Posterior cingulate gyrus (tissue), 11 donors: Measurements from ENCODE around the gene EPC2.
"Not testable (repeated sequence)": the region's sequence is repeated elsewhere in the genome, so short reads cannot be mapped to it uniquely, and the experiment has no call there.

Experiments
- DNase-seq, 10 donors: peaks; one replicate each; pipeline versions ENCODE4 v3.0.0 to v3.0.0-alpha.2; 2020 to 2021; ENCODE audit warnings: mixed read lengths in 3 of 10
- intact Hi-C: fragments of 100-400 bp; cut with DNase I; formaldehyde crosslinking; loops from one replicate; pipeline ENCODE4 v1.15.1; 2023

The EPC2 gene

DNA sequence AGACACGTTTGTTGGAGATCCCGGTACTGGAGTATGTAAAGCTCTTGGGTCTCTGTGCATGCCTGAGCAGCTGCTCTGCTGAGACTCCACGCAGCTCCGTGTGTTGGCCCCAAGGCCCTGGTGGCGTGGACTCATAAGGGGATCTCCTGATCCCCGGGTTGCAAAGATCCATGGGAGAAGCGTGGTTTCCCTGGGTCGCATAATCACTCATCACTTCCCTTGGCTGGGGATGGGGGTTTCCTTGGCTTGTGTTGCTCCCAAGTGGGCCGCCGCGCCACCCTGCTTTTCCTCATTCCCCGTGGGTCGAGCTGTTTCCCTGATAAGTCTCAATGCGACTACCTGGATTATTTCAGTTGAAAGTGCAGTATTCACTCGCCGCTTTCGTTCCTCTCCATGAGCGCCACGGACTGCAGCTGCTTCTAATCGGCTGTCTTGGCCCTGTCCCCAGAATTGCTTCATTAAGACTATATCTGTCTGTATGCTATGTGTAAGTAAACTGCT, 76.0 kb downstream of the EPC2 start:
- intact Hi-C loops = no loop called here
- peak in 7 of 10 donors; percentile 14 to 89 (median 35) for DNase-seq

DNA sequence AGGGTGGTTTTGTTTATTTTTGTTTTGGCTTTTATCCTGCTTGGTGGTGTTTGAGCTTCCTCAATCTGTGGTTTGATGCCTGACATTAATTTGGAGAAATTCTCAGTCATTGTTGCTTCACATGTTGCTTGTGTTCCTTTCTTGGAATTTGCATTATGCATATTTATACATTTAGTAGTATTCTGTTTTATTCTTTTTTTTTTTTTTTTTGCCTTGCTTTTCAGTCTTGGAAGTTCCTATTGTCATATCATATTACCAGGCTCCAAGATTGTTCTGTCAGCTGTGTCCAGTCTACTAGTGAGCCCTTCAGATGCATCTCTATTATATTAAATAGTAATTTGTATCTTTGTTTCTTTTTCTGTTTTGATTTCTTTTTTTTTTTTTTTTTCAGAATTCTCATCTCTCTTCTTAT, 77.0 kb downstream of the EPC2 start:
- intact Hi-C loops = no loop called here
- no peak for DNase-seq

DNA sequence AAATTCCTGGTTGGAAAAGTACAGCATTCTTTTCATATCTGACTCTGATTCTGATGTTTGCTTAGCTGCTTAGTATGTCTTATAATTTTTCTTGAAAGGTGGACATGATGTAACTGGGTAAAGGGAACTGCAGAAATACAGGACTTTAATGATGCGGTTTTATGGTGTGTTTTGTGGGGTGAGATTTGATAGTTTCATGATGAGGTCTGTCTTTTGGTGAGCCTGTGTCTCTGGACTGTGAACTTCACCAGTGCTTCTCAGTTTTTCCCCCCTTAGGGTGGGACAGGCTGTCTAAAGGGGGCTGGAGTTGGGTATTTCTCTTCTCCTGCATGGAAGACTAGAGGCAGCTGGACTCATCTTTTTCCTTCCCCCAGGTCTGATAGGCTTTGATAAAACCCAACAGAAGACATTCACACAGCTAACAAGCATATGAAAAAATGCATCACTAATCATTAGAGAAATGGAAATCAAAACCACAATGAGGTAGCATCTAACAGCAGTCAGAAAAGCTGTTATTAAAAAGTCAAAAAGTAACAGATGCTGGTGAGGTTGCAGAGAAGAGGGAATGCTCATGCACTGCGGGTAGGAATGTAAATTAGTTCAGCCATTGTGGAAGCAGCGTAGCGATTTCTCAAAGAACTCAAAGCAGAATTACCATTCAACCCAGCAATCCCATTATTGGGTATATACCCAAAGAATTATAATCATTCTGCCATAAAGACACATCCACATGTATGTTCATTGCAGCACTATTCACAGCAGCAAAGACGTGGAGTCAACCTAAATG, 77.6 kb downstream of the EPC2 start:
- intact Hi-C loops = no loop called here
- DNase-seq = no peak

DNA sequence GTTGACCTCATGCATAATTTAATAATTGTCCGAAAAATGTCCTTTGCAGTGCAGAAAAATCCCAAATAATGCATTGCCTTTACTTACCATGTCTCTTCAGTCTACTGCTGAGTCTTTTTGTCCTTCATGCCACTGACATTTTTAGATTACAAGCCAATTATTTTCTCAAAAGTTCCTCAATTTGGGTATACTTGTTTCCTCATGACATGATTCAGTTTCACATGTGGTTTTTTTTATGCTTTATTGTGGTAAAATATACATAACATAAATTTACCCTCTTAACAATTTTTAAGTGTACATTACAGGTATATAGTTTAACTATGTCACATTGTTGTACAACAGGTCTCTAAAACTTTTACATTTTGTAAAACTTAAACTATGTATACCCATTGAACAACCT, 81.0 kb downstream of the EPC2 start:
- DNase-seq = no peak
- intact Hi-C loops = no loop called here

DNA sequence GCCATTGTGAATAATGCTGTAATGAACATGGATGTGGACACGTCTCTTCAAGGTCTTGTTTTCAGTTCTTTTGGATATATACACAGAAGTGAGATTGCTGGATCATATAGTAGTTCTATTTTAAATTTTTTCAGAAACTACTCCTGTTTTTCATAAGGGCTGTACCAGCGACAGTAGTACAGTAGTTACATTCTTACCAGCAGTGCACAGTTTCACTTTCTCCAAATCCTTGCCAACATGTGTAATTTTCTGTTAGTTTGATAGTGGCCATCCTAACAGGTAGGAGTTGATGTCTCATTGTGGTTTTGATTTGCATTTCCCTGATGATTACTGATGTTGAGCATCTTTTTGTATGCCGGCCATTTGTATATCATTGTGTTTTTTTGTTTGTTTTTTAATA, 81.7 kb downstream of the EPC2 start:
- intact Hi-C loops = no loop called here
- no peak for DNase-seq

DNA sequence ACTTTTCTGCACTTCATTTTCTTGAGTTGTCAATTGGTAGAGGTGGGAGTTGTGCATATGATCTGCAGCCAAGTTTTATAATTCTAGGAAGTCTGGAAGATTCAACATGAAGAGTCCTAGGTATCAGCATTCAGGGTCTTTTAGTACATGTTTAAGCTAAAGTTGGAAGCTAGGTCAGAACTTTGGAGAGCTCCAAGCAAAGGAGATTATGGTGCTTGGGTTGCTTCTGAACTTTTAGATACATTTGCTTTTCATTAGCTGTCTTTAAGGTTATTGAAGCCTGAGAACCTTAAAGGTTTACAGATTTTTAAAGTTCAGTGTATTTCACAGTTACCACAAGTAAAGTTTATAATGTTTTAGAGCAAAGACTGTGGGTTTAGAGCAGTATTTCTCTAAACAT, 85.5 kb downstream of the EPC2 start:
- no peak for DNase-seq
- intact Hi-C loops = no loop called here

DNA sequence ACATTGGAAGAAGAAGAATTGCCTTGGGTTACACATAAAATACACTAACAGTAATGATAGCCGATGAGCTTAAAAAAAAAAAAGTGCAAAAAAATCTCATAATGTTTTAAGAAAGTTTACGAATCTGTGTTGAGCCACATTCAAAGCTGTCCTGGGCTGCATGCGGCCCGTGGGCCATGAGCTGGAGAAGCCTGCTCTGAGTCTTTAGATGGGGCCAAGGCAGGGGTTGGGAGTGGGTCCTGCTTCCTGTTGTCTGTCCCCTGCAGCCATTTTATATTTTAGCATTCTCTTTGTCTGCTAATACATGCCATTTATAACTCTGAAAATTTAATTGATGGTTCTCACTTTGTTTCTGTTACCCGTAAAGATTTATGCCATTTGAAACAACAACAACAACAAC, 93.2 kb downstream of the EPC2 start:
- DNase-seq = no peak
- intact Hi-C loops = no loop called here

DNA sequence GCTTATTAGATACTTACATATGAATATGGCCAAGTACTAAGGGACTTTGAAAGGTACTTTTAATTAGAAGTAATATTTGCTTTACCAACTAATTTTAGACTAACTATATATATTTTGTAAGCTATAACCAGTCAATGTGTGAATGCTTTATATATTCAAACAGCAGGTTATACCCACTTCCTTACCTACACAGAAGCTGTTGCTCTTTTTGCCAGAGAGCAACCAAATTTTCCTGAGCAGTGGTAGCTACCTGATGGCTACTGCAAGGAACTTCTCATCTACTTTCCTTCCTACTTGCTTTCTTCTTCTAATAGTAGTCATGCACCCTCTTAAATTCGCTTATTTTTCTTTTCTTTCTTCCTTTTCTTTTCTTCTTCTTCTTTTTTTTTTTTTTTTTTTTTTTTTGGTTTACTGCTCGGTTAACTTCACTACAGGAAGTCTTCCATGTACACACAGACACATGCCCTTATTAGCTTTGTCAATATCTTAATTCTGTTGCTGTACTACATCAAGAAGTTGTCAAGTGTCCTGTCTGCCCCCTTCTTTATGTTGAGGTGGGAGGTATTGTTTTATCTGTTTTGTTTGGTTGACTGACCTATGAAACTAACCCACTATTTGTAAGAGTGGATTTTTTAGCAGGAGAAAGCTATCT, 95.0 kb downstream of the EPC2 start:
- intact Hi-C loops = no loop called here
- DNase-seq = no peak

DNA sequence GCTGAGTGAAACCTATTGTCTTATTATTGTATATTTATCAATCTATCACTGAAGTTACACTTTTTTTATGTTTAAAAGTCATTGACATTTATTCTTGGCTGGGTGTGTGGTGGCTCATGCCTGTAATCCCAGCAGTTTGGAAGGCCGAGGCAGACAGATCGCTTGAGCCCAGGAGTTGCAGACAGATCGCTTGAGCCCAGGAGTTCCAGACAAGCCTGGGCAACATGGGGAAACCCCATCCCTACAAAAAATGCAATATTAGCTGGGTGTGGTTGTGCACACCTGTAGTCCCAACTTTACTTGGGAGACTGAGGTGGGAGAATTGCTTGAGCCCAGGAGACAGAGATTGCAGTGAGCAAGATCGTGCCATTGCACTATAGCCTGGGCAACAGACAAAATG, 97.8 kb downstream of the EPC2 start:
- intact Hi-C loops = no loop called here
- no peak for DNase-seq

DNA sequence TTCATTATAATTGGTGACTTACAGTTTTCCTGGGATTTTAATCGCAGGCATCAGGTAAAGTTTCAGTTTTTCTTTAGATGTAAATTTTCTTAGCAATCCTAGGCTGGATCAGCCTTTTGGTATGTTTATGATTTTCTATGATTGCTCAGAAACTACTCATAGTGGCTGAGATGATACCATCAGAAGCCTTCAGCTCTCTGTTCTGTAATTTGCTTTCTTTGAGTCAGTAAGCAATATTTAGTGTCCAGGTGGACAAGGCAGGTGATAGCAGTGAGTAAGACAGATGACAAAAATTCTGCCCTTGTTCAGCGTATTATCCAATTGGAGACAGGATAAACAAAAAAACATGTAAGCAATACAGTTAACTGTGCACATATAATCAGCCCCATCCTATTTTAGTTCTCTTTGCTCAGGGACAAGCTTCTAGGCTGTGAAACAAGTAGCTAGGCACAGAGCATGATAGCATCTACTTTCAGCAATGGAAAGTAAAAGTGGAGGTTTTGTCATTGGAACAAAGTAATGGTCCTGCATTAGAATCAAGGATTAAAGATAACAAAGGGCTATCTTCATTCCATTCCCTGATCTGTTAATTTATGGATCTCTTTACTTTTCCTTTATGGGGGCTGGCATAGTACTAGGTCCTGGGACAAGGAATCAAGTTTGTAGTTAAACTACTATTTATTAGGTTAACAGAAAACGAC, 100.8 kb downstream of the EPC2 start:
- intact Hi-C loops = no loop called here
- no peak for DNase-seq

DNA sequence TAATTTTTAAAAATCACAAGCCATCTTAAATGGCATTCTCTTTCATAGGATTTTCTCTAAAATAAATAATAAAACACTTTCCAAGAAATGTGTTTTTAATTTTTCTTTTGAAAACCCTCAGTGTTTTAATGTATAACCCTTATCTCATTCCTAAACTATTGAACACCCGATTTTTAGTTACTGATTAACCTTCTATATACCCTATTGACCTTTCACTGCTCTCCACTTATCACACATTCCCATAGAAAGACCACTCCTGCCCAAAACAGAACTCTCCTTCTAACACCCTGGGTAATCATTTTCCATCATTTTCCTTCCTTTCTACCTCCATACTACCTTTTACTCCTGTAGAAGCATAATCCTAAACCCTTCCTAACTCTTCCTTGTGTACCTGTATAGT, 102.4 kb downstream of the EPC2 start:
- no peak for DNase-seq
- intact Hi-C loops = no loop called here

DNA sequence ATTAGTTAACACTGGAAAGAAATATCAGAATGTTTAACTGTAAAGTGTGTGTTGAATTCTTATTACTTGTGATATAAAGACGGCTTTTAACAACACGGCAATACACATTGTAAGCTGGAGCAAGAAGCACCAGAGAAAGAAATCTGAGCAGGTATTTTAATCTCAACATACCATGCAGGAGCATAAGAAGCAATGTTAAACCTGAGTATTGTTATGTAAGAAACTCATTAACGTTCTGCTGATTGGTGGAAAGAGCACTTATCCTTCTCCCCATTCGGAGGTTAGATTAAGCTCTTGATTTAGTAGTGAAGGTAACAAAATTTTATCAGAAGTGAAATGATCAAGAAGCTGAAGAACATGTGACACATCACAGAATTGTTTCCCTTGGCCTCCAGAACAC, 107.4 kb downstream of the EPC2 start:
- intact Hi-C loops = no loop called here
- no peak for DNase-seq

DNA sequence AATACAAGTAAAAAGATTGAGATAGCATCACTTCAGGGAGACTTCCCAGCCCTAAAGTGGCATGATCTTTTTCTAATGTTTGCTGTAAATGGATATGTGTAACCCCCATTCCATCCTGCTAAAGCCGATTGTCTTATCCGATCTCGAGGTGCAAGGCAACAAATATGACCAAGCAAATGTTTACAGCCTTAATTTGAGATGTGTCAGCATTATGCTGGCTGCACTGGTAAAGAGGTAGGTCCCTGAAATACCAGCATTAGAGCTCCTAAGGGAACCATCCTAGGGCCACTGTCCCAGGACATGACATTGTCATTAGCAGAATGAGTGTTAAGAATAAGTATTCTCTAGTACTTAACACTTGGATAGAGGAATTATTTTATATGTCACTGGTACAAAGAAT, 108.4 kb downstream of the EPC2 start:
- DNase-seq = no peak
- intact Hi-C loops = no loop called here

DNA sequence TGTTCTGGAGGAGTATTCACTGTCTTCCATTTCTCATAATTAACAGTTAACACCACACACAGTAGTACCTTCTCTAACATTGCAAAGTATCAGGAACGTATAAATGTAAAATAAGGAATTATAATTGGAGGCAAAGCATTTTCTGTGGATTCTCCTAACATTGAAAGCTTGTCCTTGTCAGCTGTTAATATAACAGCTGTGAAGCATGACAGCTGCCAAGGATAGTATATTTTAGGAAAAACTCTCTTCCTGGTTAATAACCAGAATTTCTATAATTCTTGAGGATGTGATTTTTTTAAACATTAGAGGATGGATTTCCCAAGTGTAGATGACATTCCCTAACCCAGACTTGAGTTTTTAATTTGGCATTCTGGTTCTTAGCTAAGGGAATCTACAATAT, 110.3 kb downstream of the EPC2 start:
- no peak for DNase-seq
- intact Hi-C loops = no loop called here

DNA sequence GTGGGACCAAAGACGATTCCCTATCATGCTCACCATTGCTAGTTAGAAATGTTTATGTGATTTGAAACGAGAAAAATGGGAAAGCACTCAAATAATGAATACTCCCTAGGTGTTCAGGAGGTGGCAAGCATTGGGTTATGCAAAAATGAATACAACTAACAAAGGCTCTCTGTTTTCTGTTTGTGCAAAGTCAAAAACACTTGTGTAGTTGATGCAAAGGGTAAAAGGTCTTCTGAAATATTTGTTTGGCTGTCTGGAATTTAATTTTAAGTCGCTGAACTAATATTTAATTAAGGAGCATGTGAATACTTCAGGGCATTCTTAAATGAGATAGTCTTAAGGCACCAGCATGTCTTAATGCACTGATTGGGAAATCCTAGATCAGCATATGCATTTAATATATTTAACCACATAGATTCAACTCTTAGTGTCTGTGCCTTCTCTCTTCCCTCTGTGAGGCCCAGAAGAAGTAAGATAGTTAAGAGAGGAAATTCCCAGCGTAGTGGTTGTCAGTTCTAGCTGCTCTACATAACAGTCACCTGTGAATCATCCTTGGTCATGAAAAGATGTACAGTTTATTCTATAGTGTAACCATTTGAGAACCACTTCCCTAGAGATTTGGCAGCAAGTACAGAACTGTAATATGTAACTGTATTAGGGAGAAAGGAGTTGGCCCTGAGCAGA, 111.9 kb downstream of the EPC2 start:
- intact Hi-C loops = no loop called here
- DNase-seq = no peak

DNA sequence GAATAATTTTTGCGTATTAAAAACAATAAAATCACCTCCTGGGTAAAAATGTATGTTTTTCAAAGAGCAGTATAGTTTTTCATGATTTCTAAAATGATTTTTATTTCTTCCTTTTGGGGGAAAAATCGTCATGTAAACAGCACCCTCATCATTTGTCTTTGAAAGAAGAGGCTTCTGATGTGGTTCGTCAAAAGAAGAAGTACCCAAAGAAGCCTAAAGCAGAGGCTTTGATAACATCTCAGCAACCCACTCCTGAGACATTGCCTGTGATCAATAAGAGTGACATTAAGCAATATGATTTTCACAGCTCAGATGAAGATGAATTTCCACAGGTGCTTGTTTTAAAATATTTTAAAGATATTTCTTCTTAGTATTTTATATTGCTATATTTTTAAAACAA, 120.3 kb downstream of the EPC2 start:
- DNase-seq = no peak
- intact Hi-C loops = no loop called here

DNA sequence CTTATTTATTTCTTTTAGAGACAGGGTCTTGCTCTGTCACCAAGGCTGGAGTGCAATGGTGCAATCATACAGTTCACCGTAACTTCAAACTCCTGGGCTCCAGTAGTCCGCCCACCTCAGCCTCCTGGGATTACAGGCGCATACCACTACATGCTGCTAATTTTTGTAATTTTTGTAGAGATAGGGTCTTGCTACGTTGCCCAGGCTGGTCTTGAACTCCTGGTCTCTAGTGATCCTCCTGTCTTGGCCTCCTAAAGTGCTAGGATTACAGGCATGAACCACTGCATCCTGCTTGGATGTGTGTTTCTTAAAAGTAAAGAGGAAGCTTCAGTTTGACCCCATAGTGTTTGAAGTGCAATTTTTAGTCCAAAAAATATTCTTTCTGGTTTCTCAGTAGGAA, 125.5 kb downstream of the EPC2 start:
- no peak for DNase-seq
- intact Hi-C loops = no loop called here

DNA sequence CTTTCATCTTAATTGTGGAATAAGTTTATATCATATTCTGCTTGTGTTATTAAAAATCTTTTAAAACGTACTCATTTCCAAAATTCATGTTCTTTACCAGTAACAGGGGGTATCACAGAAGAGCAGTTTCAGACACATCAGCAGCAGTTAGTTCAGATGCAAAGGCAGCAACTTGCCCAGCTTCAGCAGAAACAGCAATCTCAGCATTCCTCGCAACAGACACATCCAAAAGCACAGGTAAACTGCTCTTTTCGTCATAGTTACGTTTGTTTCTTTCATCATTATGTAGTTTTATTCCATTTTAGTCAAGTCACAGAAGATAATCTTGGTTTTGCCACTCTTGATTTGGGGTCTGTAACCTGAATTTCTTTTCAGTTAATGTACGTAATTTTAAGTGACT, 137.0 kb downstream of the EPC2 start:
- intact Hi-C loops = no loop called here
- DNase-seq = no peak

DNA sequence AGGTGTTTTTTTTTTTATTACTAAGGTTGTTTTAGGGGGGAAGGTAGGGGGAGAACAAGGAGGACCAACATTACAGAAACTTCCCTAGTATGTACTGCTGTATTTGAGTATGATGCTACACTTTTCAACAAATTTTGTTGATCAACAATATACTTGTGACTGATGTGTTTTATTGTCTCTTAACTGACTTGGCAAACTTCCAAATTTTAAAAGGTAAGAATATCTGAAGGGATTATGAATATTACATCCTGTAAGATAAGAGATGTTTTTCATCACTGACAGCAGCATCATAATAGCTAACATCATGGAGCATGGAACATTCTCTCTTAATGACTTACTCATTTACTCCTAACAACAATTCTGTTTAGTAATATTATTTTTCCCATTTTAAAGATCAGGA, 144.5 kb downstream of the EPC2 start:
- intact Hi-C loops = no loop called here
- DNase-seq = no peak

DNA sequence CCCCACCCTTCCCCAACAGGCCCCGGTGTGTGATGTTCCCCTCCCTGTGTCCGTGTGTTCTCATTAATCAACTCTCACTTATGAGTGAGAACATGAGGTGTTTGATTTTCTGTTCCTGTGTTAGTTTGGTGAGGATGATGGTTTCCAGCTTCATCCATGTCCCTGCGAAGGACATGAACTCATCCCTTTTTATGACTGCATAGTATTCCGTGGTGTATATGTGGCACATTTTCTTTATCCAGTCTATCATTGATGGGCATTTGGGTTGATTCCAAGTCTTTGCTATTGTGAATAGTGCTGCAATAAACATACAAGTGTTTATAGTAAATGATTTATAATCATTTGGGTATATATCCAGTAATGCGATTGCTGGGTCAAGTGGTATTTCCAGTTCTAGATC, 145.6 kb downstream of the EPC2 start:
- intact Hi-C loops, DNase-seq: not testable (repeated sequence)

DNA sequence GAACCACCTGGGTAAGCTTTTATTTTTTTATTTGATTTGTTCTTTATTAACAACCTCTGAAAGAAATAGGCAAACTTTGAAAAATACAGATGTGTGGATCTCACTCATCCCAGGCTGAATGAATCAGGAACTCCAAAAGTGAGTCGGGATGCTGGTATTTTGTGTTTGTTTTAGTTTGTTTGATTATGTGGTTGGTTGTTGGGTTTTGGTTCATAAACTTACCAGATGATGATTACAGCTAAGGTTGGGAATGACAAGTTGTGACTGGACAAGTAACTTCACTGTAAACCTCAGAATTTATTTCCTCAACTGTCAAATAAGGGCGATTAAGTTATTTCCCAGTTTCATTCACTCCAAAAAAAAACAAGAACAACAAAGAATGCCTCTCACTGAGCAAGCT, 150.0 kb downstream of the EPC2 start:
- DNase-seq = no peak
- intact Hi-C loops = no loop called here
